ENCODE results near the gene WDTC1.
"Not testable (repeated sequence)": the region's sequence is repeated elsewhere in the genome, so short reads cannot be mapped to it uniquely, and the experiment has no call there.

Gene WDTC1

GRCh38 chr1:27285821-27286220, 51.4 kb downstream of the WDTC1 start:
- H3K27ac ChIP-seq (ENCODE audit: low read depth, low read length, severe bottlenecking); H3K4me3 ChIP-seq (ENCODE audit: extremely low read depth, insufficient read depth, low read length, poor library complexity, severe bottlenecking); H3K4me1 ChIP-seq (ENCODE audit: control insufficient read depth, insufficient read depth, low read length, poor library complexity, severe bottlenecking); H3K9me3 ChIP-seq (ENCODE audit: control insufficient read depth, low read length): not testable (repeated sequence)
- H3K36me3 ChIP-seq (ENCODE audit: control insufficient read depth, insufficient read depth, low read length) = peaks cover 10% of the 10 kb centered on the region
- WGBS, 2 experiments (ENCODE audit: insufficient coverage in 2 of 2) = 89 to 93% methylated on average over 4 to 7 of the region's 7 CpGs

- not testable (repeated sequence) for H3K9me3 ChIP-seq (ENCODE audit: control insufficient read depth, low read length); H3K4me1 ChIP-seq (ENCODE audit: control insufficient read depth, insufficient read depth, low read length, poor library complexity, severe bottlenecking); H3K27ac ChIP-seq (ENCODE audit: low read depth, low read length, severe bottlenecking); H3K4me3 ChIP-seq (ENCODE audit: extremely low read depth, insufficient read depth, low read length, poor library complexity, severe bottlenecking)
- peaks cover 23% of the 10 kb centered on the region for H3K36me3 ChIP-seq (ENCODE audit: control insufficient read depth, insufficient read depth, low read length)
- WGBS, 2 experiments (ENCODE audit: insufficient coverage in 2 of 2) = 93 to 96% methylated on average over 9 of the region's 29 CpGs
Observed at GRCh38 chr1:27289125-27289524, 54.7 kb downstream of the WDTC1 start.

GRCh38 chr1:27290581-27290980, 56.1 kb downstream of the WDTC1 start:
- 82 to 93% methylated on average over 3 of the region's 3 CpGs for WGBS, 2 experiments (ENCODE audit: insufficient coverage in 2 of 2)

GRCh38 chr1:27292106-27292505, 57.7 kb downstream of the WDTC1 start:
- Histone ChIP-seq H3K4me3 (ENCODE audit: extremely low read depth, insufficient read depth, low read length, poor library complexity, severe bottlenecking) (no peak overlapping the region), H3K36me3 (ENCODE audit: control insufficient read depth, insufficient read depth, low read length) (peaks cover 36% of the 10 kb centered on the region), H3K4me1 (ENCODE audit: control insufficient read depth, insufficient read depth, low read length, poor library complexity, severe bottlenecking) (no peaks in the 10 kb centered on the region), H3K9me3 (ENCODE audit: control insufficient read depth, low read length) (no peaks in the 10 kb centered on the region), H3K27ac (ENCODE audit: low read depth, low read length, severe bottlenecking) (no peak overlapping the region)
- WGBS, 2 experiments (ENCODE audit: insufficient coverage in 2 of 2) = 95 to 97% methylated on average over 5 of the region's 5 CpGs

More at GRCh38 chr1:27290581-27290980, 56.1 kb downstream of the WDTC1 start:
- H3K27ac ChIP-seq (ENCODE audit: low read depth, low read length, severe bottlenecking) = no peak overlapping the region
- no peaks in the 10 kb centered on the region for H3K9me3 ChIP-seq (ENCODE audit: control insufficient read depth, low read length)
- H3K36me3 ChIP-seq (ENCODE audit: control insufficient read depth, insufficient read depth, low read length) = peaks cover 33% of the 10 kb centered on the region
- no peak overlapping the region for H3K4me3 ChIP-seq (ENCODE audit: extremely low read depth, insufficient read depth, low read length, poor library complexity, severe bottlenecking)
- H3K4me1 ChIP-seq (ENCODE audit: control insufficient read depth, insufficient read depth, low read length, poor library complexity, severe bottlenecking) = no peaks in the 10 kb centered on the region

GRCh38 chr1:27293915-27294314, 59.5 kb downstream of the WDTC1 start:
- WGBS, 2 experiments (ENCODE audit: insufficient coverage in 2 of 2) = 86 to 96% methylated on average over 3 to 7 of the region's 8 CpGs
- Histone ChIP-seq H3K4me3 (ENCODE audit: extremely low read depth, insufficient read depth, low read length, poor library complexity, severe bottlenecking) (no peak overlapping the region), H3K9me3 (ENCODE audit: control insufficient read depth, low read length) (no peaks in the 10 kb centered on the region), H3K27ac (ENCODE audit: low read depth, low read length, severe bottlenecking) (no peak overlapping the region), H3K4me1 (ENCODE audit: control insufficient read depth, insufficient read depth, low read length, poor library complexity, severe bottlenecking) (peaks cover 14% of the 10 kb centered on the region), H3K36me3 (ENCODE audit: control insufficient read depth, insufficient read depth, low read length) (peaks cover 44% of the 10 kb centered on the region)

GRCh38 chr1:27296773-27297291, 62.4 kb downstream of the WDTC1 start:
- H3K36me3 ChIP-seq (ENCODE audit: control insufficient read depth, insufficient read depth, low read length) = peaks cover 45% of the 10 kb centered on the region
- WGBS, 2 experiments (ENCODE audit: insufficient coverage in 2 of 2) = 40 to 52% methylated on average over 5 to 8 of the region's 10 CpGs
- H3K4me3 ChIP-seq (ENCODE audit: extremely low read depth, insufficient read depth, low read length, poor library complexity, severe bottlenecking) = no peak overlapping the region
- no peak overlapping the region for H3K27ac ChIP-seq (ENCODE audit: low read depth, low read length, severe bottlenecking)
- no peaks in the 10 kb centered on the region for H3K9me3 ChIP-seq (ENCODE audit: control insufficient read depth, low read length)
- H3K4me1 ChIP-seq (ENCODE audit: control insufficient read depth, insufficient read depth, low read length, poor library complexity, severe bottlenecking) = peaks cover 40% of the 10 kb centered on the region

GRCh38 chr1:27297903-27298302, 63.5 kb downstream of the WDTC1 start:
- Histone ChIP-seq H3K36me3 (ENCODE audit: control insufficient read depth, insufficient read depth, low read length) (peaks cover 44% of the 10 kb centered on the region), H3K4me1 (ENCODE audit: control insufficient read depth, insufficient read depth, low read length, poor library complexity, severe bottlenecking) (peaks cover 42% of the 10 kb centered on the region), H3K9me3 (ENCODE audit: control insufficient read depth, low read length) (no peaks in the 10 kb centered on the region), H3K27ac (ENCODE audit: low read depth, low read length, severe bottlenecking) (no peak overlapping the region), H3K4me3 (ENCODE audit: extremely low read depth, insufficient read depth, low read length, poor library complexity, severe bottlenecking) (no peak overlapping the region)
- WGBS, 2 experiments (ENCODE audit: insufficient coverage in 2 of 2) = 93 to 97% methylated on average over 3 of the region's 3 CpGs

GRCh38 chr1:27298632-27299384, 64.4 kb downstream of the WDTC1 start:
- peaks cover 42% of the 10 kb centered on the region for H3K4me1 ChIP-seq (ENCODE audit: control insufficient read depth, insufficient read depth, low read length, poor library complexity, severe bottlenecking)
- H3K27ac ChIP-seq (ENCODE audit: low read depth, low read length, severe bottlenecking) = peak overlapping the region; percentile 91
- no peak overlapping the region for H3K4me3 ChIP-seq (ENCODE audit: extremely low read depth, insufficient read depth, low read length, poor library complexity, severe bottlenecking)
- 84 to 95% methylated on average over 5 to 6 of the region's 8 CpGs for WGBS, 2 experiments (ENCODE audit: insufficient coverage in 2 of 2)
- H3K36me3 ChIP-seq (ENCODE audit: control insufficient read depth, insufficient read depth, low read length) = peaks cover 40% of the 10 kb centered on the region
- no peaks in the 10 kb centered on the region for H3K9me3 ChIP-seq (ENCODE audit: control insufficient read depth, low read length)

- 38 to 41% methylated on average over 14 of the region's 14 CpGs for WGBS, 2 experiments (ENCODE audit: insufficient coverage in 2 of 2)
- Histone ChIP-seq H3K27ac (ENCODE audit: low read depth, low read length, severe bottlenecking) (peak overlapping the region; percentile 91), H3K4me3 (ENCODE audit: extremely low read depth, insufficient read depth, low read length, poor library complexity, severe bottlenecking) (no peak overlapping the region), H3K36me3 (ENCODE audit: control insufficient read depth, insufficient read depth, low read length) (peaks cover 32% of the 10 kb centered on the region), H3K9me3 (ENCODE audit: control insufficient read depth, low read length) (no peaks in the 10 kb centered on the region), H3K4me1 (ENCODE audit: control insufficient read depth, insufficient read depth, low read length, poor library complexity, severe bottlenecking) (peaks cover 42% of the 10 kb centered on the region)
Observed at GRCh38 chr1:27299385-27300271, 65.2 kb downstream of the WDTC1 start.

GRCh38 chr1:27300341-27301051, 66.1 kb downstream of the WDTC1 start:
- Histone ChIP-seq H3K4me1 (ENCODE audit: control insufficient read depth, insufficient read depth, low read length, poor library complexity, severe bottlenecking) (peaks cover 42% of the 10 kb centered on the region), H3K36me3 (ENCODE audit: control insufficient read depth, insufficient read depth, low read length) (peaks cover 26% of the 10 kb centered on the region), H3K27ac (ENCODE audit: low read depth, low read length, severe bottlenecking) (peak overlapping the region; percentile 91), H3K9me3 (ENCODE audit: control insufficient read depth, low read length) (no peaks in the 10 kb centered on the region), H3K4me3 (ENCODE audit: extremely low read depth, insufficient read depth, low read length, poor library complexity, severe bottlenecking) (no peak overlapping the region)
- WGBS, 2 experiments (ENCODE audit: insufficient coverage in 2 of 2) = 5 to 21% methylated on average over 2 to 3 of the region's 5 CpGs
